Measurements from ENCODE around the gene PDGFRA. TPM values are rescaled to one million over a fixed set of nuclear protein-coding genes. Genes with fewer than 3 reads are reported as not detected.
"Not testable (repeated sequence)": the region's sequence is repeated elsewhere in the genome, so short reads cannot be mapped to it uniquely, and the experiment has no call there.

Gene PDGFRA
- polyA plus RNA-seq, 4 donors, result 132 to 294 (median 198) TPM

- peak in 2 of 4 donors; percentile 58 to 72 for DNase-seq (ENCODE audit: low read depth in 4 of 4, low spot score in 3 of 4)
Observed at GRCh38 chr4:54227256-54228055, 1.6 kb upstream of the PDGFRA start.

GRCh38 chr4:54228056-54228527 is 1.0 kb upstream of the PDGFRA start:
- peak in 2 of 4 donors; percentile 63 to 72 for DNase-seq (ENCODE audit: low read depth in 4 of 4, low spot score in 3 of 4)

DNA sequence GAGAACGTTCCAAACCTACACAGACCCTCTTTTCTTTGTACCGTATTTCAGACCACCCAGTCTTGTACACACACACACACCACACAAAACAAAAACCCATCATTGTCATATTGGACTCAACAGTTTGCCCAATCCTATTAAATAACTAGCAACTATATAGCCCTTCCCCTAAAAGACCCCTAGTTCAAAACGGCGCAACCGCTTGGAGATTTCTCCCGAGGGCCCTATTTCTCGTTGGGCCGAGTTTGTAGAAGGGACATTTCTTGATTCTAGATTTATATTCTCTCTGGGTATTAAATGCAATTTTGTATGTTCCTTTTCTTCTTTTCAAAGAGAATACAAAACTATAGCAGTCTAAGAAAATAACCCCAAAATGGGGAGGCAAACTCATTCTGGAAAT is 547 bp upstream of the PDGFRA start:
- no peak for DNase-seq (ENCODE audit: low read depth in 4 of 4, low spot score in 3 of 4)

DNA sequence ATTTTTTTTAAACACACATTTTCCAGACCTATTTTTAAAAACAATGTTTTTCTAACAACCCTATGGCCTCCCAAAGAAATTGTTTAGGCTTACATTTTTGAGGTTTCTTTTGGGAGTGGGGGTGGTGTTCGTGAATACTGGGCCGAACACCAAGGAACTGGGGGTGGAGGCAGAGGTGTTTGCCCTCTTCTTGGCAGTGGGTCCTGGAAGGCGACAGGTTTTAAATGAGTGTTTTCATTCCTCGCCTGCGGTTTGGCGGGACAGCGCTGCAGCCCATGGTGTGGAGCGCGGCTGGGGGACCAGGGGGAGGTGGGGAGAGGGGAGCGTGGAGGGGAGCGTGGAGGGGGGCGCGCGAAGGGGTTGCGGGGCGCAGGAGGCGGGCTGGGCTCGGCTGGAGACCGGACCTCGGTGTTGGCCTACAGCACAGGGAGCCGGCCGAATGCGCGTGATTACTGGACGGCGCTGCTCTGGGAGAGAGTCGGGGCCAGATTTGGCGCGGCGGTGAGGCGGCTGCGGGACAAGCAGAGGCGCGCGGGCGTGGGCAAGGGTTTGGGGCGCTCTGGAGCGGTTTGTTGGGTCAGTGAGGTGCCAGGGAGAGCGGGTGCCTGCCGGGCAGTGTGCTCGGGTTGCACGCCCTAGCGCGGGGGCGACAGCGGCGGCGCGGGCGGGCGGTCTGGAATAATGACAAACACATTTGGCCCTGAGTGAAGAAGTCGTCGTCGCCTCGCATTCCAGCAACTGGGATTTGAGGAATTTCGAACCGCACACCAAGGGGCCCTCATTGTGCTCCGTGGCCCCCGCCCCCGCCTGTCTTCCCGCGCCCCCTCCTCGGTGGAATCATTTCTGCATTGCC is 764 bp downstream of the PDGFRA start:
- DNase-seq (ENCODE audit: low read depth in 4 of 4, low spot score in 3 of 4), result no peak

- no peak for DNase-seq (ENCODE audit: low read depth in 4 of 4, low spot score in 3 of 4)
Observed at GRCh38 chr4:54230484-54231418, 1.7 kb downstream of the PDGFRA start.

DNA sequence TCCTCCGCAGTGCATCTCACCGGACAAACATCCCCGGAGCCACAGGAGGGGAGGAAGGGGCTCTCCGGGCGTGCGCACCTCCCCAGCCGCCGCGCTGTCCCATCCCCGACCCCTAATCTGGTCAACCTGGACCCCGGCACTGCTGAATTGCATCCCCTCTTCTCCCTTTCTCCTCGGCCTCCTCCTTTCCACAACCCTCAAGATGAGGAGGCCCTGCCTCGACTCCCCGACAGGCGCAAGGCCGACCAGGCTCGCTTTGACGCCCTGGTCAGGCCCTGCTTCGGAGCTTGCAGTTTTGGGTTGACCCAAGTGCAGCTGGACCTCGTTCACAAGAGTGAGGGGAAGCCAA is 2.3 kb downstream of the PDGFRA start:
- no peak for DNase-seq (ENCODE audit: low read depth in 4 of 4, low spot score in 3 of 4)

DNA sequence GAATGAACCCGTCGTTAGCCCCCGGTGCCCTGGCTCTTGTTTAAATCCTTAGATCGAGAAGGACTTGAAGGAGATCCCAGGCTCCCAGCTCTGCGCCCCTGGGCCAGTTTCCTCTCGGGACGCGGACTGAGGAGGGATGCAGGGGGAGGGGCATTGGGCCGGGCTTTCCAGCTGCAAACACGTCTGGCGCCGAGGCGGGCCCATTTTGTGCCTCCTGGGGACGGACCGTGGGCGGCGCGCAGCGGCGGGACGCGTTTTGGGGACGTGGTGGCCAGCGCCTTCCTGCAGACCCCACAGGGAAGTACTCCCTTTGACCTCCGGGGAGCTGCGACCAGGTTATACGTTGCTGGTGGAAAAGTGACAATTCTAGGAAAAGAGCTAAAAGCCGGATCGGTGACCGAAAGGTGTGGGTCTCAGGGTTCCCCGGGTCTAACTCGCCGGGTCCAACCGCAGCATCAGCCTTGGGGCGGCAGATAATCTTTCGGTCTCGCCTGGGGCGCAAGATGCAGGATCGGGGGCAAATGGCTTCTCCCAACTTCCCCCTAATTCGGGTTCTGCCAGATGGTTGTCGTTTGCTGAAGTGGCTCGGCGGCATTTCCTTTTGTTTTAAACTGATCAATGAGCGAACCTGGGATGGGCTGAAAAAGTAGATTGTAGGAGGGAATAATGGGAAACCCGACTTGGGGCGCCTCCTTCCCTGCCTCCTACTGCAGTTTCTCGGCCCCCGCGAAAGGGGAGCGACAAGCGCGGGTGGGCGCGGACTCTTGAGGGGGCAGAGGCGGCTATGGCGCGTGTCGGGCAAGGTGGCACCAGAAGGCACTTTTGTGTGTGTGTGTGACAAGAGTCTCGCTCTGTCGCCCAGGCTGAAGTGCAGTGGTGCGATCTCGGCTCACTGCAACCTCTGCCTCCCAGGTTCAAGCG is 2.9 kb downstream of the PDGFRA start:
- DNase-seq (ENCODE audit: low read depth in 4 of 4, low spot score in 3 of 4), result peak in 2 of 4 donors; percentile 25 to 31

GRCh38 chr4:54233277-54233696 is 4.2 kb downstream of the PDGFRA start:
- DNase-seq (ENCODE audit: low read depth in 4 of 4, low spot score in 3 of 4), result peak in 2 of 4 donors; percentile 64 to 68

DNA sequence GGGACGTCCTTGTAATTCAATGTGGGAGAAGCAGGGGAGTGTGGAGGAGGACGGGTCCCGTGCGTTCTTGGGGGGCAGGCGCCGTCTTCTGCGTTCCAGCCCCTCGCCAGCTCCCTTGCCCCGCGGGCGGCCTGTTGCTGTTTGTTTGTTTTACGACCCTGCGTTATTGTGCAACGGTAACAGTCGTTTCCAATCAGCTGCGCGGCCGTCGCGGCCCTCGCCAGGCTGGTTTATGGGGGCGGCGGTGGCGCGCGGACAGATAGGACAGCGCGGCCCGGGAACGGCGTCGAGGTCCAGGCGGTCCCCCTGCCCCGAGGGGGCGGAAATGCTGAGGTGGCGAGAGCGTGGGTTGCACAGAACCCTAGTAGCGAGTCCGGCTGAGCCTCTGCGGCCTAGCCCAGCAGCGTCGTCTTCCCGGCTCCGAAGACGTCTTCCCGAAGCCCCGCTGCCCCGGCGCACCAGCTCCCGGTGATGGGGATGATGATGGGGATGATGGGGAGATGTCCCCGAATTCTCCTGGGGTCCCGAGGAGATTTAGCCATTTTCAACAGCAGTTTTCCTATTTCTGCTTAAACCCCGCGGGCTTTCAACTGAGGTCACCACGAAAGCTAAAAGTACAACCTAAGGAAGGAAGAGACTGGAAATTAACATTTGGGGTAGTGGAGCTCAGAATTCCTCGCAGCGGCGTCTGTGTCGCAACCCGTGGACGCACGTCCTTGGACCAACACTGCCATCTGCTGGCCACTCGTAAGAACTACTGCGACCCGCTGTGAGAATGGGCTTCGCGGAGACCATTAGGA is 4.8 kb downstream of the PDGFRA start:
- DNase-seq (ENCODE audit: low read depth in 4 of 4, low spot score in 3 of 4), result peak in 2 of 4 donors; percentile 64 to 65

DNA sequence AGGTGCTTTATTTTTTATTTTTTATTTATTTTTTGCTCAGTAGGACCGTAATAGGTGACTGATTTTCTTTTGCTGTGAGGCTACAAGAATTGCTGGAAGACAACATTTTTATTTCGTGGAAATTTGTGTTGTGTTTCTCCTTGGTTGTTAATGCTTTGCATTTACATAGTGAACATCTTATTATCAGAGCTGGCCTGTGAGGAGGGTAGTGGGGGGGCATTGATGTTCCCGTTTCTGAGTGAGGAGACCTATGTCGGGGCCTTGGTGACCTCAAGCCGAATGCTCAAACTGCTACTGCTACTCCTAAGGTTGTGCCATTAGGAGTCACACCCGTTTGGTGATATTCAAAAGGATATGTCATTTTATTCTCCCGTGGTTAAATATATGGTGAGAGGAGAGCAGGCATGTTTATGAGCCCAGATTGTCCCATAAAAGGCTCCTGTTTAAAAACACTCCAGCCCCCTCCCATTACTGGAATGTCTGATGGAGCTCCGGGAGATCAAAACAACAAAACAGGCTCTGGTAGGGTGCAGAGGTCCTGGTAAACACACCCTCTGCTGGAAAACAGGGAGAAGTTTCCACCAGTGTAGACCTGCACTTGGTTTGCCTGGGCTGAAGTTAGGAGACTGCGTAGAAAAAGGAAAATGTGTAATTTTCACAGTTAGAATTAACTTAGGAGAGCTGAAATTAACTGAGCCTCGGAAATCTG is 5.6 kb downstream of the PDGFRA start:
- DNase-seq (ENCODE audit: low read depth in 4 of 4, low spot score in 3 of 4), result no peak

GRCh38 chr4:54236316-54236715 is 7.2 kb downstream of the PDGFRA start:
- DNase-seq (ENCODE audit: low read depth in 4 of 4, low spot score in 3 of 4), result not testable (repeated sequence)

GRCh38 chr4:54237770-54238169 is 8.7 kb downstream of the PDGFRA start:
- DNase-seq (ENCODE audit: low read depth in 4 of 4, low spot score in 3 of 4), result no peak

- DNase-seq (ENCODE audit: low read depth in 4 of 4, low spot score in 3 of 4), result no peak
Observed at GRCh38 chr4:54238389-54238788, 9.3 kb downstream of the PDGFRA start.

- DNase-seq (ENCODE audit: low read depth in 4 of 4, low spot score in 3 of 4), result not testable (repeated sequence)
Observed at GRCh38 chr4:54241268-54241823, 12.3 kb downstream of the PDGFRA start.

GRCh38 chr4:54243541-54243940 is 14.4 kb downstream of the PDGFRA start:
- not testable (repeated sequence) for DNase-seq (ENCODE audit: low read depth in 4 of 4, low spot score in 3 of 4)

GRCh38 chr4:54252312-54252711 is 23.2 kb downstream of the PDGFRA start:
- not testable (repeated sequence) for DNase-seq (ENCODE audit: low read depth in 4 of 4, low spot score in 3 of 4)

DNA sequence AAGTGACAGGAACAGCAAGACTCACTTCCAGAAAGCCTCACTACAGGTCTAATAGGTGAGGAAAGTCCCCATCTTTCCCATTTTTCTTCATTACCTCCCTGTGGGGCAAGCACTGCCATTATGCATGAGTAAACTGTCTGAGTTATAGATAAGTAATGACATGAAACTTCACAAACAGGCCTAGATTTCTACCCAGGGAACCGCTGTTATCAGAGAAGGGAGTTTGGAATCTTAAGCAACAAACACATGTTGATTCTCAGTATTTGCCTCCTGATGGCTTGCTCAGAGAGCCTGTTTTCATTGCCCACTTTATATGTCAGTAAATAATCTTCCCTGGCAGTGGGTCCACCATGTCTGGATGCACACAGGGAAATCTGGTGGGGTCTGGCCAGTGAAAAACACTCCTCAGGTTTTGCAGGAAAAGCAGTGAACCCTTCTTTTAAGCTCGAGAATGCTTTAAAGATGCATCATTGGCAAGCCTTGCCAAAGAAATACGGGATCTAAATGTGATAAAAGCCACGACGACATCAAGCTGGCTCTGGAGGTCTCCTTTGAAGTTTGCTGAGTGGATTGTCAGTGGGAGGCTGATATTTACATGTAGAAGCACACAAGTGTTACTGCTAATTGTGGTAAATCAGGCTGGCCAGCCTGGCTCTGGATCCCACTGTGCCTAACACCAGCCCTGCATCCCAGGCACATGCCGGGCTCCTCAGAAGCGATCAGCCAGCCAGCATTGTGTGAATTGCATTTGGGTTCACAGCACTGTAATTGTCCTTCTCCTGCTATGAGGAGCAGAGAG is 25.2 kb downstream of the PDGFRA start:
- DNase-seq (ENCODE audit: low read depth in 4 of 4, low spot score in 3 of 4), result no peak
